ENCODE measurements around the gene KIRREL1.
"Not testable (repeated sequence)": the region's sequence is repeated elsewhere in the genome, so short reads cannot be mapped to it uniquely, and the experiment has no call there.

KIRREL1 gene

DNA sequence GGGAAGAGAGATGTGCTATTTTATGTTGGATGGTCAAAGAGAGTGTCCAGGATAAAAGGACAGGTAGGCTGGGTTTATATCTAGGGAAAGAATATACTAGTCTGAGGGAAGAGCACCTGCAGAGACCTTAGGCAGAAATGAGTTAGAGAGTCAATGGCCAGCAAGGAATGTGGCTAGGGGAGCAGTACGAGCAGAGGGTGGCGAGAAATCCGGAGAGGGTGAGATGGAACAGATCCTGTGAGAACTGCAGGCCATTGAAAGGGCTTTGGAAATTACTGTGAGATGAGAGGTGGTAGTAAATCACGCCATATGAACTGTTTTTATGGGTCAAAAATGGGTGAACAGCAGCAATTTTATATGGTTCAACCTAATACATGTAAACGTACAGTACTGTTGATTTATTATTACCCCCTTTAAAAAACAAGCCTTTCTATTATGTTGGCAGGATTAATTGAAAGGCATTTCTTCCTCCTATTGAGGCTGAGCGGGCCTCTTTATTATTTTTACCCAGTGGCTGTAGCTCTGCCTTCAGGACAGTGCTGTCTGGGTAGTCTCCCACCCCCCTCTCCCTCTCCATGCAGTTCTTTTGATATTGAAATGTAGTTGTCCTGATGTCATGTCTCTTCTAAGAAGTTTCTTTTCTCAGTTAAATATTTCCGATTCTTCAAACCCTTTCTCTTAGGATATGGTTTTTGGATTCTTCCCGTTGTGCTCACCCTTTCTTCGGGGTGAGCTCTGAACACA lies 112.1 kb downstream of the KIRREL1 start:
- no peak for DNase-seq (ENCODE audit: low read depth in 2 of 2)

GRCh38 chr1:158107916-158108315 lies 114.5 kb downstream of the KIRREL1 start:
- DNase-seq (ENCODE audit: low read depth in 2 of 2) = no peak

DNA sequence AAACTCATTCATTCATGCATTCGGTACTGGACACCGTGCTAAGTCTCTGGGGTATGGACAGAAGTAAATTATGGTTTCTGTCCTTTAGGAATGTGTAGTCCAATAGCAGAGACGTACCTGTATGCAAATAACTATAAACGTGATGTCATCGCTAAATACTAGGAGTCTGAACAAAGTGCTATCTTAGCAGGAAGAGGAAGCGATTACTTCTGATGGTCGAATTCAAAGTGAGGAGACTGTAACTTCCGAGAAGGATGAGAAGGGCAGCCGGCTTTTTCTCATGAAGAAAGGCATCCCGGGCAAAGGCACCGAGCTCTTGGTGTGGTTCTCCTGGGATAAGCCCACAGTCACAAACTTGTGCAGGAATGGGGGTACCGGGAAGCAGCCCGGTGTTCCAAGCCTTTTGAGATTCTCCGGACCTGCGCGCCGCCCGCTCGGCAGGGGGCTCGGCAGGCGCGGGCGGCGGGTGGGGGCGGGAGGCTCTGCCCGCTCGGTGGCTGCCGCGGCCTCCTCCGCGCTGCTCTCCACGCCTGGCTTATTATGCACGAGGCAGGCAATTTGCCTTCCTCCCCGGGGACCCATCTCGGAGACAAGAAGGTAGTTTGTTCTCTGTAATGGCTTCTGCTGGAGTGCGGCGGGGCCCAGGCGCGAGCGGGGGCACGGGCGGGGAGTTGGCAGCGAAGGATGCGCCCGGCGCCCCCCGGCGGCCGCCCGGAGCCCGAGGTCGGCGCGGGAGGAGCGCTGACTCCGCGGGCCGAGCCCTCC lies 119.7 kb downstream of the KIRREL1 start:
- no peak for DNase-seq (ENCODE audit: low read depth in 2 of 2)

DNA sequence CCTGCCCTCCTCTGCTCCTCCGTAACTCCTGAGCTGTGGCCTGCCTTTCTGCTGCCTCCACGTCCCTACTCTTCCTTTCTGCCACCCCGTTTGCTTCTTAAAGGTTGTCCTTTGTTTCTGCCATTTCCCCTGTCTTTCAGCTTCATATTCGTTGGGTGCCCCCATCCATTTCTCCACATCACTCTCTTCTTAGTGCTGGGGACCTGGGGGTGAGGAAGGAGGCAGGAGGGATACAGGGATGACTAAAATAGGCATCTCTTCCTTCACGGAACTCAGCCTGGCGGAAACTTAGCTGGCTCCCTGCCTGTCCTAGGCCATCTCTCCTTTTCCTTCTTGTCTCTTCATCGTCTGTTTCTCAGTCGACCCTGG lies 120.3 kb downstream of the KIRREL1 start:
- DNase-seq (ENCODE audit: low read depth in 2 of 2) = no peak

- no peak for DNase-seq (ENCODE audit: low read depth in 2 of 2)
Observed at GRCh38 chr1:158115126-158115525, 121.7 kb downstream of the KIRREL1 start.

GRCh38 chr1:158116311-158117167 lies 123.1 kb downstream of the KIRREL1 start:
- no peak for DNase-seq (ENCODE audit: low read depth in 2 of 2)

GRCh38 chr1:158117854-158118704 lies 124.6 kb downstream of the KIRREL1 start:
- DNase-seq (ENCODE audit: low read depth in 2 of 2) = peak; percentile 10 to 13

DNA sequence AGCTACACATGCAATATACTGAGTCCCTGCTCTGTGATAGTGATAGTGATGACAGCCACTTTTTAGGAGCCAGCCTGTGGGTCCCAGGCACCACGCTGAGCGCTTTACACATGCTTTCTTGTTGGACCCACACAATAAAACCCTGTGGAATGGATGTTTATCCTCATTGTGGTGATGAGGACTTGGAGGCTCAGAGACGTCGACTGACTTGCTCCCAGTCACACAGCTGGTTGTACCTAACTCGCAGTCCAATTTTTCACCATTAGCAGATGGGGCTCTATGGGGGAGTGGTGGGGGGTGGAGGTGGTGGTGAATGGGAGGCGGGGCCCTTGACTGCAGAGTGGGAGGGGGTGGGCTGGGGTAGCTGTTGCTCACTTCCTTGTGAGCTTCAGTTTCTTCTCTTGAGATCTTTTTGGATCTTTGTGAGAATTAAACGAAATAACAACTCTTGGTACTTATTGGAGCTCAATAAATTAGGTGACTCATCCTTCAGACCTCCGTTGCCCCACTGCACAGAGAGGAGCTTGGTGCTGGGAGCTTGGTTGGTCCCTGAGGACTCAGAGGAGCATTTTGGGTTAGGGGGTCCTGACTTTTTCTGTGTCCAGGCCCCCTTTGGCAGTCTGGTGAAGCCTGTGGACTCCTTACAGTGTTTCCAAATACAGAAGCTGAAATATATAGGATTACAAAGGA lies 125.4 kb downstream of the KIRREL1 start:
- DNase-seq (ENCODE audit: low read depth in 2 of 2) = no peak

- no peak for DNase-seq (ENCODE audit: low read depth in 2 of 2)
Observed at GRCh38 chr1:158119976-158120653, 126.7 kb downstream of the KIRREL1 start.

GRCh38 chr1:158121604-158122254 lies 128.3 kb downstream of the KIRREL1 start:
- no peak for DNase-seq (ENCODE audit: low read depth in 2 of 2)

DNA sequence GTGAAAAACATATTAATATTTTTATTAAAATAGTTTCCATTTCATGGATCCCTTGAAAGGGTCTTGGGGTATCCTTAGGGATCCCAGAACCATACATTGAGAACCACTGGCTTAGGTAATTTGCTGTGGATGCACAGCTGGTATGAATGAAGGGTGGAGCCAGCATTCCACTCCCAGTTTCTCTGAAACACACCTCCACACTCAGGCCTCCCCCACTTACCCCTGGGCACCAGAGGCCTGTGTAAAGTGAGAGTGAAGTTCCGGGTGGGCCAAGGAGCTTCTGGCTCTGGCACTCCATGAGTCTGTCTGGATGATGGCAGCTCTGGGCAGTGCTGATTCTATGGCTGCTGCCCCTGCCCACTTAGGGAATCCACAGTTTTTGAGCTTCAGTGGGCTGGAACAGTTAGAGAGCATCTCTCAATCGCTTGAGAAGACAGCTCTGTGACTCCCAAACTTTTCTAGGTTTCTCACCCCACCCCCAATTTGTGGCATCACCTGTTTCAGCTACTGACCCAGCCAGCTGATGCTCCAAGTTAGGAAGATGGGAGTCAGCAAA lies 129.5 kb downstream of the KIRREL1 start:
- DNase-seq (ENCODE audit: low read depth in 2 of 2) = no peak

- no peak for DNase-seq (ENCODE audit: low read depth in 2 of 2)
Observed at GRCh38 chr1:158124034-158124433, 130.6 kb downstream of the KIRREL1 start.

DNA sequence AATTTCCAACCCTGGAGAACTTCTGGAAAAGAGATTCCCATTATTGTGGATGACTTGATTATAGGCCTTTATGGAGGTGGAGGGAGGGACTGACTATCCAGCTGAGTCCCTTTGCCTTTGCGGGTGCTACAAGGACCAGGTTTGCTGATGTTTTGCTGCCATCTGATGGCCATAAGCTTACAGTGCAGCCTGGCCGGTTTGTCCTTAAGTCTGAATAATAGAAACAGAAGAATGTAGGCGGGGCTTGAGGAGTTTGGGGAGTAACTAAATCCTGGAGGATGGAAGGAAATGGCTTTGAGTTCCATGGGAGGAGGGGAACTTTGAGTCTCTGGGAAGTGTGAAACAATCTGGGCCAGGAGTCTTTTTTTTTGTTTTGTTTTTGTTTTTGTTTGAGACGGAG lies 131.6 kb downstream of the KIRREL1 start:
- peak; percentile 31 to 44 for DNase-seq (ENCODE audit: low read depth in 2 of 2)

- no peak for DNase-seq (ENCODE audit: low read depth in 2 of 2)
Observed at GRCh38 chr1:158126425-158126824, 133.0 kb downstream of the KIRREL1 start.

DNA sequence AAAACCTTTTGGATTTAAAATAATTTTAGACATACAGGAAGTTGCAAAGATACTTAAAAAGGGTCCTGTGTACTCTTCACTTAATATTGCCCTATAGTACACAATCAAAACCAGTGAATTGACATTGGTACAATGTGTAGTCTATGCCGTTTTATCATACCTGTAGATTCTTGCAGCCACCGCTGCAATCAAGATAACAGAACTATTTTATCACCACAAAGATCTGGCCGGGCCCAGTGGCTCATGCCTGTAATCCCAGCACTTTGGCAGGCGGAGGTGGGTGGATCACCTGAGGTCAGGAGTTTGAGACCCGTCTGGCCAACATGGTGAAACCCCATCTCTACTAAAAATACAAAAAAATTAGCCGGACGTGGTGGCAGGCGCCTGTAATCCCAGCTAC lies 135.1 kb downstream of the KIRREL1 start:
- DNase-seq (ENCODE audit: low read depth in 2 of 2) = not testable (repeated sequence)

DNA sequence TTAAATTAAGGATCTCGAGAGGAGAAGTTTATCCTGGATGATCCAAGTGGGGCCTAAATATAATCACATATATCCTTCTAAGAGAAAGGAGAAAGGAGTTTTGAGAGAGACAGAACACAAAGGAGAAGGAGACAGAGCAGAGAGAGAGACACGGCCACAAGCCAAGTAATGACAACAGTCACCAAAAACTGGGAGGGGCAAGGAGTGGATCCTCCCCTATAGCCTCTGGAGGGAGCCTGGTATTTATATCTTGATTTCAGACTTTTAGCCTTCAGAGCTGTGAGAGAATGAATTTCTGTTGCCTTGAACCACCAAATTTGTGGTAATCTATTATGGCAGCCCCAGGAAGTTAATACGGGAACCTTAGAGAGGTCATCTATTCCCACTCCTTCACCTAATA lies 137.8 kb downstream of the KIRREL1 start:
- DNase-seq (ENCODE audit: low read depth in 2 of 2) = no peak

DNA sequence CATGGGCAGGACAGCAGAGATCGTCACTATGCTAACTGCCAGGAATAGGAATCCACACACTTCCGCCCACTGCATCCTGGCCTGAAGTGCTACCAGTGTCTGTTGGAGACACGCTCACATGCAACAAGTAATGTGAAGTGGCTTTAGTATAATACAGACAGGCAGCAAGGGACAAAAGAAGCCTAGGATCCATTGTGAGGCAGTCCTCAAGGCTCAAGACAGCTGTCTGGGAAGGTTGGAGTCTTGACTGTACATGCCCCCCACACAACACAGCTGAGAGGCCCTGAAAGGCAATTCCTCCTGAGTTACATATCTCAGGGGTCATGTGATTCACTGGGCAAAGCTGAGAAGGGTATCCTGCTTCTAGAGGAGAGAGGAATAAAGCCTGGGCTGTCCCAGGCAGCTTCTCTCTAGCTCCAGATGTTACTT lies 147.3 kb downstream of the KIRREL1 start:
- no peak for DNase-seq (ENCODE audit: low read depth in 2 of 2)

DNA sequence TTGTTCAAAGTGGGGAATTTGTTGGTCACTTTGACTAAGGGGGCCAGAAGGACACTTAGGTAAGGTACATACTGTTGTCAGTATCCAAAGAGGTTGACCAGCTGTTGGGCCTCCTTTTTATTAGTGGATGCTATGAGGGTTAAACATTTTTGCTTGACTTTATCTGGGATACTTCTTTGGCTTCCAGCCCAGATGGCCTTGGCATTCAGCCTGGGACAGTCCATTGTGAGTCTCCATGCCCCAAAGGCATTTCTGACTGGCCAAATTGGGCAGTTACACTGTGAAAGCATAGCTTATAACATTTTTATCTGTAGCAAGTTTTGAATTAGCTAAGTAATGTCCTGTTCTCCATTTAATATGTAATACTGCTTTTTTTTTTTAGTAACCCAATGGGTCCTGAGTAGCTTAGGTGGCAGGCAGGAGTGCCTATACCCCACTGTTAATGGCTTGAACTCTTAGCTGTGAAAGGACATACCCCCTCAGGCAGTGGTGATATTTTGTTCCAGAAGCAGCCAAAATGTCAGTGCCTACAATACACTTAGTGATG lies 151.8 kb downstream of the KIRREL1 start:
- DNase-seq (ENCODE audit: low read depth in 2 of 2) = no peak

- DNase-seq (ENCODE audit: low read depth in 2 of 2) = no peak
Observed at GRCh38 chr1:158146165-158146564, 152.7 kb downstream of the KIRREL1 start.

Measured in activated CD8-positive, alpha-beta memory T cell treated with anti-CD3 and anti-CD28 coated beads for 4 hours (primary cell).